KOPT-K1 (cell line): Measurements from ENCODE around the gene P2RY6.

Source experiments
- H3K27ac ChIP-seq: fragments of 200-600 bp; sonication (generic); 2 replicates; pipeline ENCODE4 v1.5.1; 2016; ENCODE audit warnings: antibody characterized with exemption, mild to moderate bottlenecking, low read depth, low read length; ENCODE audit not compliant: poor library complexity, severe bottlenecking
- H3K36me3 ChIP-seq: fragments of 200-600 bp; sonication (generic); 2 replicates; pipeline ENCODE4 v1.5.1; 2017; ENCODE audit warnings: antibody characterized with exemption, mild to moderate bottlenecking, low read length, moderate library complexity; ENCODE audit not compliant: insufficient read depth
- H3K9me3 ChIP-seq: fragments of 200-600 bp; sonication (generic); 2 replicates; pipeline ENCODE4 v1.5.1; 2017; ENCODE audit warnings: antibody characterized with exemption, low read length, mild to moderate bottlenecking; ENCODE audit not compliant: insufficient read depth, poor library complexity, severe bottlenecking

Gene P2RY6

DNA sequence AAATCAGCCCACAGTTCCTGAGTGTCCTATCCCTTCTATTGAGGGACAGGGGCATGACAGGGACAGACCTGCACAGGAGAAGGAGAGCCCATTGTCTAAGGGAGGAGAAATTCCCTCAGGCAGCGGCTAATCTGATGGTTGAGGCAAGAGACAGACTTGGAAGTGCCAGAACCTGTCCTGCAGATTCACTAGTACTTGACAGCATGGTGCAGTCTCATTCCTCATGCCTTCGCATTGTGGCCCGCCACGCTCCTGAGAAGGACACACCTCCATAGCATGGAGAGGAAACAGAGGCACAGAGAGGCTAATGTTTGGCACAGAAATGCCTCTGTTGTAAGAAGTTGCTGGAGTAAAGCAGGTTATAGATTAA lies 3.2 kb downstream of the P2RY6 start:
- Histone ChIP-seq H3K36me3 (no peaks in the 10 kb centered on the region), H3K9me3 (no peaks in the 10 kb centered on the region), H3K27ac (no peak overlapping the region)

DNA sequence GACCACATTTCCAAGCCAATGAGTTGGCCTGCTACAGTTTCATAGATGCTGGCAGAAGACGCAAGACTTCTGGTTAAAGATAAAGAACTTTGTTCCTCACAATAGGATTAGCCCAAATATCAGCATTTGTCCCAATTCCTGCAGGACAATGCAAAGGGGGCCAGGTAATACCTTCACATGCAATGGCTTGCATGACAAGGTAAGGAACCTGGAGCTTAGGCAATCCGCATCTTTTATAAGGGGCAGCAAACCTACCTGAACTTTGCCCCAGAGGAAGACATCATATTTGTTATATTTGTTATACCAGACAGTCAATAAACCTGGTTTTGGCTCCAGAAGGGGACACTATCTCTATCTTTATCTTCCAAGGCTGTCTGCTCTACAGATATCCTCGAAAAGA lies 5.3 kb downstream of the P2RY6 start:
- Histone ChIP-seq H3K9me3 (no peaks in the 10 kb centered on the region), H3K36me3 (no peaks in the 10 kb centered on the region), H3K27ac (no peak overlapping the region)

DNA sequence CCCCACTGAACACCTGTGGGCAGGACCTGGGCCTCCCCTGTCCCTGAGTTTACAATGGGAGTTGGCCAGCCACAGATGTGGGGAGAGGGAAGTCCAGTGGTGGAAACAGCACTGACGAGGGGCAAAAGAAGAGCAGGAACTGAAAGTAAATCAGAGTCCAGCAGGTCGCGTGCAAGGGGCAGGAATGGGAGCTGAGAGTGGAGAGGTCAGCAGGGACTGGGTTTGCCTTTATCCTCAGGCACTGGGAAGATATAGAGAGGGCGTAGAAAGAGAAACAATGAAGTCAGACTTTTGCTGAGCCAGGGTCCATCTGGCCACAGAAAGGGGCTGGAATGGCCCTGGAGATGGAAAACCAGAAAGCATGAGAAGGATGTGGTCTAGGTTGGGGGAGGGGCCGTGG lies 8.5 kb downstream of the P2RY6 start:
- Histone ChIP-seq H3K27ac (no peak overlapping the region), H3K9me3 (no peaks in the 10 kb centered on the region), H3K36me3 (no peaks in the 10 kb centered on the region)

DNA sequence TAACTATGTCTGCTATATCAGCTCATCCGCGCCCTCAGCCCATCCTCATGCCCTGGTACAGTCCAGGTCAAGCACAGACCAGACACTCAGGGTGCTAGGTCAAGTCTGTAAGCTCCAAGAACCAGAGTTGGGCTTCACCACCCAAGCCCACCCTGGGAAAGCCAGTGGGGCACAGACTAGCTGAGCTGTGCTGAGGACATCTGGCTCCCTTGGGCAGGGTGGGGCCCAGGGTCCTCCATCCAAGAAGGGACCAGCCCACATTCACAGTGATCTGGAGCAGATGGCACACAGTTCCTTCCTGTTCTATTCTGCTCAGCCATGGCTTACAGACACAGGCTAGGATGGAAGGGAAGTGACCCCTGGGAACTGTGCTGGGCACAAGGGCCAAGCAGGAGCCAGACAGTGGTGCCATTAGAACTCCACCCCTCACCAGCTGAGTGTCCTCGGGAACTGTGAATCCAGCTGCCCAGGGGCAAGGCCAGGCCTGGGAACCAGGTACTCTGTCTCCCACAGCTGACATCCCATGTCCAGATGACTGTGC lies 9.1 kb downstream of the P2RY6 start:
- H3K36me3 ChIP-seq = no peaks in the 10 kb centered on the region
- H3K27ac ChIP-seq = no peak overlapping the region
- H3K9me3 ChIP-seq = no peaks in the 10 kb centered on the region

DNA sequence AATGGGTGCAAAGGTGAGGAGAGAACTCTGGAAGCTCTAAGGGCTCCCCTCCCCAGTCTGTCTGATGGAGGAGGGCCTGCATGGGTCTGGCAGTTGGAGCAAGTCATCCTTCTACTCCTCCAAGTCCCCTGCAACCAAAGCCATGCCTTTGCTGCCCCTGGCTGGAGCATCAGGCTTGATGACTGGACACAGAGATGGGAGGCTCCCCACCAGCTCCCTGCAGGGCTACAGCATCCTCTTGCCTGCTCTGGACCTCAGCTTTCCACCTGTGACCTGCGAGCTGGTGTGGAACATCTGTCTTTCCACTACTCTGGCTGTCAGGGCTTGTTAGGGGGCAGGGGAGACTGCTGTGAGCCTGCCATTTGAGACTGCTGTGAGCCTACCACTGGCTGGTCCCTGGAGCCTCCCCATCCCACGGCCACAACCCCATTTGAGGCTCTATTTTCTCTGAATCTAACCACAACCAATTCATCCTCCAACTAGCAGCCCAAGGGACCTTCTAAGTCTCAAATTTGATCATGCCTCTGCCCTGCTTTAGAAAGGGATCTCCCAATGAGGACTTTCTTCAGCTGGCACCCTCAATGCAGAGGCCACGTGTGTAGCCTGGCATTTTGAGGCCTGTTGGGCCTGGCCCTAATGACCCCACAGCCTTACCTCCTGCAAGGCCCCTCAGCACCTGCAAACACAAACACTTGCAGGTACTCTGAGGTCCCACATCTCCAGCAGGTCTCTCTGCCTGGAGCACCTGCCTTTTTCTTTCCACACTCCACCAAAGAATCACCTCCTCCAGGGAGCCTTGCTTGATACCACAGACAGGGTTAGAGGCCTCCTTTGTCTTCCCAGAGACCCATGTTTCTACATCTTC lies 9.9 kb downstream of the P2RY6 start:
- Histone ChIP-seq H3K9me3 (no peaks in the 10 kb centered on the region), H3K27ac (no peak overlapping the region), H3K36me3 (no peaks in the 10 kb centered on the region)

DNA sequence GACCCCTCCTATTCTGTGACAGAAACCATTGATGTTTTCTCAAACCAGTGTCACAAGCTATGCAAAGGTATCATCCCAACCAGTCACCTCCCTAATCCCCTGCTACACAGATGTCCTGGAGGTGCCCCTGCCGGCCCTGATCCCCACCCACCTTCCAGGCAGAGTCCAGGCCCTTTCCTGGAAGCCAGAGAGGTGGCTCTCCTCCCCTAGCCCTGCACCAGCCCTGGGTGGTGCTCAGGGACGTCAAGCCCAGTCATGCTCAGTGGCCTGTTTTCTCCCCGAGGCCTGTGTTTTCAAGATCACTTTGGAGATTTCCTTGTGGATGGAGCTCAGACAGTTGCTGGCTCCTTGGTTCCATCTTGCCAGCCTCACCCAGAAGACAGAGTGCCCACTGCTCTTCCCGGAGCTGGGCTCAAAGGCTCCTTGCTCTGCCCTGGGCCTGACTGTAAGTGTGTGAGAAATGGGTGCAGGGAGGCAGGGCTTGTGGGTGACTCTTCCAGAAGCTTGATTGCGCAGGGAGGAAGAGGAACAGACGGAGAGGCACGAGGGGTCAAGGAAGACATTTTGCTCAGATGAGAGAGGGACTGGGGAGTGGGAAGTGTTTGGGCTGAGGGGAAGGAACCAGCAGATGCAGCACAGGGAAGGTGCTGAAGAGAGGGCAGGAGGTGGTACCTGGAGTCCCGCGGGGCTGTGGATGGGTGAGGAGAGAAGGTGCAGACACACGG lies 11.3 kb downstream of the P2RY6 start:
- no peaks in the 10 kb centered on the region for H3K36me3 ChIP-seq
- H3K9me3 ChIP-seq = no peaks in the 10 kb centered on the region
- no peak overlapping the region for H3K27ac ChIP-seq

DNA sequence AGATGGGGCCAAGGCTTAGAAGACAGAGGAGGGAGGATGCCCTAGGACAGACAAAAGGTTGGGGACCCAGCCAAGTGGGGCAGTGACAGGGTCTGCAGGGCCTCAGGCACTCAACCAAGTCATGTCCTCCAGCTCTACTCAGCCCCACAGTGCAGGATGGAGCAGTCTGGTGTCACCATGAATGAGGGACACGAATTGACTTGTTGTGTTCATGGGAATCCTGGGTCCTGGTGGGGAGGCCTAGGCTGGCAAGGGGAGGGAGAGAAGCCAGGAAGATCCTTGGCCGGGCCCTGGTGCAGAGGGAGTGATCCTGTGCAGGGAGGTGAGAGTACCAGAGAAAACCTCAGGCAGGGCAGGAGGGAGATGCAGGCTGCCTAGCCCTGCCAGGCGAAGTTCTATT lies 12.0 kb downstream of the P2RY6 start:
- Histone ChIP-seq H3K36me3 (no peaks in the 10 kb centered on the region), H3K9me3 (no peaks in the 10 kb centered on the region), H3K27ac (no peak overlapping the region)

DNA sequence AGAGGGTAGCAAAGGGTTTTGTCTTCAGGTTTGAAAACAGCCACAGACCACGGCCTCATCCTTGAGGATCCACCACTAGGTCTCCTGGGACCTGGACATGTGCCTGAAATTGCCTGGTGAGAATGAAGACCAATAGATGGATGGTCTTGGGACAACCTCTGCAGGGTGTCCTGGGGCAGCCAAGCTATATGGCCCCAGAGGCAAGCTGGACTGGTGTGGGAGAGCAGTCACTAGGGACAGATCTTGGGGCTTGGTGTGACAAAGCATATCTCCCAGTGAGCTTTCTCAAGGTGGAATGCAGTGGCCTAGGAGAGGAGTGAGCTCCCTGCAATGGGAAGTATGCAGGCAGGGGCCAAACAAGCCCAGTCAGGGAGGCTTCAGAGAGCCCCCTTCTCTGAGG lies 13.6 kb downstream of the P2RY6 start:
- Histone ChIP-seq H3K9me3 (no peaks in the 10 kb centered on the region), H3K36me3 (no peaks in the 10 kb centered on the region), H3K27ac (no peak overlapping the region)

DNA sequence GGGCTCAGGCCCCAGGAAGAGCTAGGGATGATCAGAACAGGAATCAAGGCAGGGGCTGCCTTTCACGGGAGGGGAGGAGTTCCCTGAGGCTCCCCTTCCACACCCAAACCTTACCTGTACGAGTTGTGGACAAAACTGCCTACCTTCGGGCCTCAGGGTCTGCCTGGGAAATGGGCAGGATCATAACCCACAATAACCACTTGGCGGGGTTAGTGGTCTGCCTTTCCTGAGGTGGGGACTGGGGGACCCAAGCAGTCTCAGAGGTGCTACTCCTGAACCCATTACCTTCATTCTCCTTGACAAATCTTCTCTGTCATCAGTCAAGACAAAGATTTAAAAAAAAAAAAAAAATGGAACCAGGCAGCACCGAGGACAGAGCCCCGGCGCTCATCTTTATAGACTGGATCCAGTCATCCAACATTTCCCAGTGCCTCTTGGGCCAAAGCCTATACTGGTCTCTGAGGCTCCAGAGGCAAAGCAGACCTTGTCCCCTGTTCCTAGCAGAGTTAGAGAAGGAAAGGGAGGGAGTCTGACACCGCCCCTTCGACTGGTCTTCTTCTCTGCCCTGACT lies 14.2 kb downstream of the P2RY6 start:
- H3K27ac ChIP-seq = no peak overlapping the region

DNA sequence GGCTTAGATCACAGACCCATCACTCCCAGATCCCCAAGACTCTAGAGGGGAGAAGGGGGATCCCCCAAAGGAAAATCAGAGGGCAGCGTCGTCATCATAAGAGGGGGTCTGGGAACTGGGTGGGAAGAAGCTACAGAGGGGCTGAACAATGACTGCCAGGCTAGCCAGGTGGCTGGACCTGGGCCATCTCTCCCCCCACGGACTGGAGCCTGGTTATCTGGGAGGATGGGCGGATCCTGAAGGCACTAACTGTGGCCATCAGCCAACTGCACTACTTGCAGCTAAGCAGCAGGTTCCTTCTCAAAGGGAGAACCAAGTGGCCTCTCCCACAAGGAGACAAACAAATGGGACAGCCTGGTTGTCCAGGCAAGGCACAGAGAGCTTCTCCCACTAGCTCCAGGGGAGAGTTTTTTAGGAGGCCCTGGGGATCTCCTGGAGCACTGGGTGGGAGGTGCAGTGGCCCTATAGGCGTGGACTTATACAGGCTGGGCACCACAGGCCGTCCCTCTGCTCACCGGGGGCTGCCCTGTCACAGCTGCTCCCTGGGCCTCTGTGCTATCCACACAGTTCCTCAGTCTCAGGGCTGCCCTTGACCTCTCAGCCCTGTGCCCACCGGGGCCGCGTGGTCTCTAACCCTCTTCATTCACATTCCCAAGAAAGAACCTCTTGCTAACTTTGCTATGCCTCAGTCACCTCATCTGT lies 15.4 kb downstream of the P2RY6 start:
- no peak overlapping the region for H3K27ac ChIP-seq
- no peaks in the 10 kb centered on the region for H3K36me3 ChIP-seq
- no peaks in the 10 kb centered on the region for H3K9me3 ChIP-seq

More for the DNA sequence above, 14.2 kb downstream of the P2RY6 start:
- H3K9me3 ChIP-seq = no peaks in the 10 kb centered on the region
- no peaks in the 10 kb centered on the region for H3K36me3 ChIP-seq

DNA sequence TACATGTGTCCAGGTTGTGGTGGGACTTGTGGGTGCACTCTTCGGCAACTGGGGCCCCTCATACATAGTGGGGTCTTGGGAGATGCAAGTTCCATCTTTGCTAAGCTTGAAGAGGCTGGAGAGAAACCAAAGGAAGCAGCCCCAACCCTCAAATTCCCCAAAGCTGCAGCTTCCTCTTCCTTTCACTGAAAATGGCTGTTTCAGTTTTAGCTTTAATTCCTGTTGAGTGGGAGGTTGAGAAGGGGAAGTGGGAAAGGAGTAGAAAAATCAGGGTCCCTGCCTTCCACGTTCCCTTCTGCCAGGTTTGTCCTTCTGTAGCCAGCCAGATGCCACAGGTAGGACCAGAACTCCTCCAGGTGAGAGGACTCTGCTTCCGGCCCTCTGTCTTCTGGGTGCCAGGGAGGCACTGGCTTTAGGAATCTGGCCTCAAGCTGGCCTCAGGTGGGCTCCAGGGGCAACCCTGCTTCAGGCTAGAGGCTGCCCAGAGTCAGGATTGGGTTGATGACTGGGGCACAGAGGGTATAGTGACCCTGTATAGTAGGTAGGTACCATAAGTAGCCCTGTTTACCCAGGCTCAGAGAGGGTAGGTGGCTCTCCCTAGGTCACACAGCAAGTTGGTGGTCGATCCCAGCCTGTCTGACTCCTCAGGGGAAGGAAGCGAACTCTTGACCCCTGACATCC lies 16.2 kb downstream of the P2RY6 start:
- H3K27ac ChIP-seq = no peak overlapping the region
- H3K9me3 ChIP-seq = no peaks in the 10 kb centered on the region
- no peaks in the 10 kb centered on the region for H3K36me3 ChIP-seq

DNA sequence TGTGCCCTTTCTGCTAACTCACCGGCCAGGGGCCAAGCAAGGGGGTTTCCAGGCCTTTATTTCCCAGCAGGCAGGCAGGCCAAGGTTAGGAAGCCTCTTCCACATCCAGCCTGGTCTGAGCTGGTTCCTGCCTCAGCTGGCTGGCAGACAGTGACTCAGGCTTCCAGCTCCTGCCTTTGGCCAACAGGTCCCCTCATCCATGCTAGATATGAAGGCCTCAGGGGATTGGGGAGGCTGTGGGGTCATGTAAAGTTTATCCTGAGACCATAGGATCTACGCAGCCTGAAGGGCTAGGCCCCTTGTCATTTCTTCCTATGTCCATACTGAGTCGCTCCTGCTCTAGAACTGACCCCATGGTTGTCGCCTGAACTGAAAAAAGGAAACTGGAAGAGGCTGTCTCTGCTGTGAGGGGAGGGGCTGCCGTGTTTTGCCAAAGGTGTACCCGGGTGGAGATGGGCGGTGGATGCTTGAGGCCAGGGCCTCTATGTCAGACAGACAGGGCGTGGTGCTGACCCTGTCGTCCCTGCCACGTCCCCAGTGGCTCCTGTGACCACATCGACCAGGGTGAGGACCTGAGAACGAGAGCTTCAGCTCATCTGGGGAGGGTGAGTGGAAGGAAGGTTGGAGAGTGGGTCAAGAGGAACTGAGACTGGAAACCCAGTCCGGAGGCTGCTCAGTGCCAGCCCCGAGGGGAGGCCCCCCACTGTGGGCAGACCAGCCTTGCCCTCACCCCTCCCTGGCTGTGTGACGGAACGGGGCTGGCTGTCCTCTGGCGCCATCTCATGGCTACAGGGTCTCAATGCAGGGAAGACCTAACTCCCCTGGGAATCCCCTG lies 17.0 kb downstream of the P2RY6 start:
- Histone ChIP-seq H3K9me3 (no peaks in the 10 kb centered on the region), H3K36me3 (no peaks in the 10 kb centered on the region), H3K27ac (no peak overlapping the region)

DNA sequence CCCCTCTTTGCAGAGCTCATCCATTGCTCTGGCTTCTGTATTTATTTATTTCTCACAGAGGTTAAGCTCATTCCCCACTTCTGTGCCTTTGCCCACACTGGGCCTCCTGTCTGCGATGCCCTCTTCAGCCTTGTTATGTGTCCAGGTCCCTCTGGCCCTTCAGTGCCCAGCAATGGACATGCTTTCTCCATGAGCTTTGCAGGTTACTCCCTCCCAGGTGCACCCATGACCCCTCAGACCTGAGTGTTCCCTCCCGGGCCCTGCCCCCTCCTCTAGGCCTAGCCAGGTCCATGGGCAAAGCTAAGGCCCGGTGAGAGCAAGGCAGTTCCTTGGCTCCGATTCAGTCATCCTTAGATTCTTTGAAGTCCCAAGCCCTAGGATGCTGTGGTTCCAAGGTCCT lies 18.4 kb downstream of the P2RY6 start:
- Histone ChIP-seq H3K9me3 (no peaks in the 10 kb centered on the region), H3K27ac (no peak overlapping the region), H3K36me3 (no peaks in the 10 kb centered on the region)

DNA sequence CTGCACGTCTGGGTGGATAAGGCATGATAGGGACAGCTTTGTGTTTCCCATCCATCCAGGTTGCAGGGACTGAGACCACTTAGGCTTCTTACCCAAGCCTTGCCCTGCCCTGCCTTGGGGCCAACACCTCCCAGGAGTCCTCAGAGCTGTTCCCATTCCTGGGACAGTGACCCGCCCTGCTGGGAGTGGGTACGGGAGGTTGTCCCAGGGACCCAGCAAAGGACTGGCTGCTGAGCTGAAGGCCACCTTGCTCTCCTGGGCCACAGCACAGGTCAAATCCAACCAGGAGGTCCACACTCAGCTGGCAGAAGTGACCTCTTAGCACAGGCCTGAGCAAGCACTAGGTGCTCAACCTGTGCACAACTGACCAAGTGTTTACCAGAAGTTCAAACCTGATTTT lies 19.1 kb downstream of the P2RY6 start:
- Histone ChIP-seq H3K36me3 (no peaks in the 10 kb centered on the region), H3K27ac (no peak overlapping the region)

More for the DNA sequence above, 19.1 kb downstream of the P2RY6 start:
- no peaks in the 10 kb centered on the region for H3K9me3 ChIP-seq
